SK-N-SH treated with all-trans-retinoic acid at 6 μM for 48 hours (cell line): ENCODE data around the gene BOK.

Experiments
- ATAC-seq: fragments of 200-7000 bp; cut with Tn5 transposase; 3 replicates; pipeline ENCODE4 v1.9.1; 2020; ENCODE audit warnings: mild to moderate bottlenecking, moderate library complexity
- ARNTL ChIP-seq: fragments of 450-650 bp; formaldehyde crosslinking; IDR thresholded peaks from 2 replicates; pipeline ENCODE4 v1.5.0; 2020; ENCODE audit warnings: low read depth, mild to moderate bottlenecking, moderate library complexity, borderline replicate concordance
- BACH2 ChIP-seq: fragments of 250-450 bp; sonication (Bioruptor Pico); IDR thresholded peaks from 2 replicates; pipeline ENCODE4 v1.9.0; 2021; ENCODE audit warnings: mild to moderate bottlenecking, borderline replicate concordance
- CREB5 ChIP-seq: fragments of 250-450 bp; sonication (Bioruptor Pico); IDR thresholded peaks from 2 replicates; pipeline ENCODE4 v1.5.1; 2020; ENCODE audit warnings: low read depth, mild to moderate bottlenecking, moderate library complexity
- CSDC2 ChIP-seq: fragments of 250-450 bp; sonication (Bioruptor Pico); IDR thresholded peaks from 2 replicates; pipeline ENCODE4 v1.5.0; 2020; ENCODE audit warnings: mild to moderate bottlenecking, moderate library complexity
- CSRNP3 ChIP-seq: fragments of 250-450 bp; sonication (Bioruptor Pico); IDR thresholded peaks from 2 replicates; pipeline ENCODE4 v1.5.1; 2021; ENCODE audit warnings: mild to moderate bottlenecking, moderate library complexity
- ESRRG ChIP-seq: fragments of 250-450 bp; sonication (Bioruptor Pico); IDR thresholded peaks from 2 replicates; pipeline ENCODE4 v1.6.1; 2021; ENCODE audit warnings: mild to moderate bottlenecking
- GLIS3 ChIP-seq: fragments of 250-450 bp; sonication (Bioruptor Pico); IDR thresholded peaks from 2 replicates; pipeline ENCODE4 v1.5.0; 2020; ENCODE audit warnings: mild to moderate bottlenecking, moderate library complexity
- ISL1 ChIP-seq: fragments of 250-450 bp; sonication (Bioruptor Pico); IDR thresholded peaks from 2 replicates; pipeline ENCODE4 v2.1.2; 2022; ENCODE audit warnings: mild to moderate bottlenecking, moderate library complexity
- OSR1 ChIP-seq: fragments of 250-450 bp; sonication (Bioruptor Pico); IDR thresholded peaks from 2 replicates; pipeline ENCODE4 v1.8.0; 2022; ENCODE audit warnings: moderate library complexity, mild to moderate bottlenecking, inconsistent platforms
- POU6F1 ChIP-seq: fragments of 250-450 bp; sonication (Bioruptor Pico); IDR thresholded peaks from 2 replicates; pipeline ENCODE4 v1.8.0; 2021; ENCODE audit warnings: low read depth, mild to moderate bottlenecking, moderate library complexity, borderline replicate concordance
- PPARA ChIP-seq: fragments of 250-450 bp; sonication (Bioruptor Pico); IDR thresholded peaks from 2 replicates; pipeline ENCODE4 v1.5.0; 2020; ENCODE audit warnings: mild to moderate bottlenecking, borderline replicate concordance
- RARB ChIP-seq: fragments of 250-450 bp; sonication (Bioruptor Pico); IDR thresholded peaks from 2 replicates; pipeline ENCODE4 v1.8.0; 2021; ENCODE audit warnings: mild to moderate bottlenecking, moderate library complexity
- SNAI2 ChIP-seq: fragments of 250-450 bp; sonication (Bioruptor Pico); IDR thresholded peaks from 2 replicates; pipeline ENCODE4 v1.5.0; 2020; ENCODE audit warnings: mild to moderate bottlenecking, moderate library complexity
- TCF4 ChIP-seq: fragments of 250-450 bp; sonication (Bioruptor Pico); IDR thresholded peaks from 2 replicates; pipeline ENCODE4 v1.8.0; 2021; ENCODE audit warnings: mild to moderate bottlenecking, moderate library complexity, borderline replicate concordance
- TOX ChIP-seq: fragments of 250-450 bp; sonication (Bioruptor Pico); IDR thresholded peaks from 2 replicates; pipeline ENCODE4 v1.8.0; 2021; ENCODE audit warnings: mild to moderate bottlenecking, moderate library complexity, borderline replicate concordance
- TSHZ2 ChIP-seq: fragments of 250-450 bp; sonication (Bioruptor Pico); IDR thresholded peaks from 2 replicates; pipeline ENCODE4 v1.5.0; 2020; ENCODE audit warnings: mild to moderate bottlenecking, moderate library complexity
- ZFP30 ChIP-seq: fragments of 450-650 bp; formaldehyde crosslinking; IDR thresholded peaks from 2 replicates; pipeline ENCODE4 v1.5.0; 2022; ENCODE audit warnings: mild to moderate bottlenecking, moderate library complexity
- ZNF565 ChIP-seq: fragments of 450-650 bp; formaldehyde crosslinking; conservative IDR thresholded peaks from 2 replicates; pipeline ENCODE4 v1.5.0; 2020; ENCODE audit warnings: low read depth, mild to moderate bottlenecking, moderate library complexity
- ZNF70 ChIP-seq: fragments of 450-650 bp; formaldehyde crosslinking; IDR thresholded peaks from 2 replicates; pipeline ENCODE4 v1.5.0; 2020; ENCODE audit warnings: mild to moderate bottlenecking, moderate library complexity
- ZNF8 ChIP-seq: fragments of 450-650 bp; formaldehyde crosslinking; IDR thresholded peaks from 2 replicates; pipeline ENCODE4 v1.5.0; 2020; ENCODE audit warnings: mild to moderate bottlenecking, moderate library complexity

Gene BOK

GRCh38 chr2:241608881-241609280 is 50.3 kb downstream of the BOK start (continued):
- TF ChIP-seq TSHZ2 (CRISPR knock-in tag) (no peak), ZNF565 (CRISPR knock-in tag) (no peak), CSDC2 (CRISPR knock-in tag) (no peak), TCF4 (CRISPR knock-in tag) (no peak), ZNF70 (CRISPR knock-in tag) (no peak)

- TF ChIP-seq PPARA (CRISPR knock-in tag) (no peak), ZNF8 (no peak), BACH2 (no peak), POU6F1 (CRISPR knock-in tag) (no peak), TCF4 (CRISPR knock-in tag) (no peak)
- no peak for ATAC-seq
These were observed 51.6 kb downstream of the BOK start for GRCh38 chr2:241609859-241610793.

- ATAC-seq = no peak
- TF ChIP-seq CREB5 (CRISPR knock-in tag) = no peak
- TF ChIP-seq BACH2 = no peak
- TF ChIP-seq ISL1 (CRISPR knock-in tag) = no peak
- no peak for TF ChIP-seq ARNTL (CRISPR knock-in tag)
- no peak for TF ChIP-seq RARB (CRISPR knock-in tag)
- TF ChIP-seq TOX (CRISPR knock-in tag) = no peak
- no peak for TF ChIP-seq TCF4 (CRISPR knock-in tag)
- no peak for TF ChIP-seq GLIS3
- no peak for TF ChIP-seq ZNF70 (CRISPR knock-in tag)
- TF ChIP-seq OSR1 (CRISPR knock-in tag) = no peak
- no peak for TF ChIP-seq ZFP30 (CRISPR knock-in tag)
- no peak for TF ChIP-seq SNAI2 (CRISPR knock-in tag)
- no peak for TF ChIP-seq ESRRG (CRISPR knock-in tag)
- TF ChIP-seq ZNF8 = no peak
- TF ChIP-seq TSHZ2 (CRISPR knock-in tag) = no peak
- no peak for TF ChIP-seq CSRNP3 (CRISPR knock-in tag)
- TF ChIP-seq POU6F1 (CRISPR knock-in tag) = no peak
These were observed 52.5 kb downstream of the BOK start for GRCh38 chr2:241611062-241611461.
